Suprapubic skin (tissue), 4 donors: ENCODE data around the gene EPHB3.

ENCODE experiments used
- EP300 ChIP-seq: sonication (generic); formaldehyde crosslinking; IDR thresholded peaks from one replicate; pipeline ENCODE4 v1.6.1; 2017; ENCODE audit warnings: antibody characterized with exemption
- POLR2A ChIP-seq, 2 donors: fragments of 450-650 bp; IDR thresholded peaks; one replicate each; pipeline ENCODE4 v1.6.1; 2017; ENCODE audit warnings: antibody characterized with exemption in 2 of 2, mild to moderate bottlenecking in 2 of 2, moderate library complexity in 2 of 2
- POLR2AphosphoS5 ChIP-seq, 3 donors: sonication (generic); formaldehyde crosslinking; IDR thresholded peaks; one replicate each; pipeline ENCODE4 v1.6.1; 2017; ENCODE audit warnings: antibody characterized with exemption in 3 of 3
- TF ChIP-seq, protein P1 (sequence below), 2 donors: fragments of 200-600 bp in 1 of 2; fragments of 450-650 bp in 1 of 2; sonication (generic) in 1 of 2; IDR thresholded peaks; one replicate each; pipeline ENCODE4 v1.5.1; 2016 to 2019; ENCODE audit warnings: antibody characterized with exemption in 2 of 2, mild to moderate bottlenecking in 1 of 2, moderate library complexity in 1 of 2

DNA sequence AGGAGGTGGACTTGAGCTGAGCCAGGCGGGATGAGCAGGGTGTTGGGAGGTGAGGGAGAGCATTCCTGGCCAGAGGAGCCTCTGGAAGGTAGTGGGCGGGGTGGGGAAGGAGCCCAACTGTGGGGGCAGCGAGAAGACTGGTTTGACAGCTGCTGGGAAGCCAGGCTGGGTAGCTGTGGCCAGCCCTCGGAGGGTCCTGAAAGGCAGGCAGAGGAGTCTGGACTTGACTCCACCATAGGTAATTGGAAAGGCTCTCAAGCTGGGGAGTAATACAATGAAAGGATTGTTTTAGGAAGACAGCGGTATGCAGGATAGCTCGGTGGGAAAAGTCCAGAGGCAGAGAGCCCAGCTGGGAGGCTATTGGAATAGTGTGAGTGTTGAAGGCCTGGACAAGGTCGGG is 17.2 kb downstream of the EPHB3 start:
- TF ChIP-seq, protein P1, sequence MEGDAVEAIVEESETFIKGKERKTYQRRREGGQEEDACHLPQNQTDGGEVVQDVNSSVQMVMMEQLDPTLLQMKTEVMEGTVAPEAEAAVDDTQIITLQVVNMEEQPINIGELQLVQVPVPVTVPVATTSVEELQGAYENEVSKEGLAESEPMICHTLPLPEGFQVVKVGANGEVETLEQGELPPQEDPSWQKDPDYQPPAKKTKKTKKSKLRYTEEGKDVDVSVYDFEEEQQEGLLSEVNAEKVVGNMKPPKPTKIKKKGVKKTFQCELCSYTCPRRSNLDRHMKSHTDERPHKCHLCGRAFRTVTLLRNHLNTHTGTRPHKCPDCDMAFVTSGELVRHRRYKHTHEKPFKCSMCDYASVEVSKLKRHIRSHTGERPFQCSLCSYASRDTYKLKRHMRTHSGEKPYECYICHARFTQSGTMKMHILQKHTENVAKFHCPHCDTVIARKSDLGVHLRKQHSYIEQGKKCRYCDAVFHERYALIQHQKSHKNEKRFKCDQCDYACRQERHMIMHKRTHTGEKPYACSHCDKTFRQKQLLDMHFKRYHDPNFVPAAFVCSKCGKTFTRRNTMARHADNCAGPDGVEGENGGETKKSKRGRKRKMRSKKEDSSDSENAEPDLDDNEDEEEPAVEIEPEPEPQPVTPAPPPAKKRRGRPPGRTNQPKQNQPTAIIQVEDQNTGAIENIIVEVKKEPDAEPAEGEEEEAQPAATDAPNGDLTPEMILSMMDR (IDR thresholded peaks at IDR 0.05): no peak
- TF ChIP-seq POLR2A (IDR thresholded peaks at IDR 0.05) (no peak), POLR2AphosphoS5 (IDR thresholded peaks at IDR 0.05) (no peak), EP300 (no peak)
